ENCODE results near the gene NPBWR2.

NPBWR2 gene

GRCh38 chr20:64082126-64082731, 25.1 kb downstream of the NPBWR2 start:
- Histone ChIP-seq H3K27me3 (ENCODE audit: control insufficient read depth in 1 of 2, insufficient read depth in 2 of 2, low read length in 2 of 2) (peaks cover 18 to 30% of the 10 kb centered on the region in 2 donors), H3K27ac (ENCODE audit: low read length) (no peak overlapping the region), H3K4me1 (ENCODE audit: control insufficient read depth, insufficient read depth, low read length) (peaks cover 34% of the 10 kb centered on the region), H3K36me3 (ENCODE audit: control insufficient read depth in 2 of 2, insufficient read depth in 2 of 2, low read length in 2 of 2) (no peaks in the 10 kb centered on the region), H3K4me3 (ENCODE audit: low read length in 2 of 2) (no peak overlapping the region), H3K9me3 (ENCODE audit: control insufficient read depth in 2 of 2, low read length in 2 of 2) (no peaks in the 10 kb centered on the region), H3K9ac (ENCODE audit: low read length in 2 of 2) (no peak overlapping the region)

GRCh38 chr20:64081624-64081964, 25.8 kb downstream of the NPBWR2 start:
- peaks cover 18 to 30% of the 10 kb centered on the region in 2 donors for H3K27me3 ChIP-seq (ENCODE audit: control insufficient read depth in 1 of 2, insufficient read depth in 2 of 2, low read length in 2 of 2)
- no peaks in the 10 kb centered on the region for H3K36me3 ChIP-seq (ENCODE audit: control insufficient read depth in 2 of 2, insufficient read depth in 2 of 2, low read length in 2 of 2)
- H3K27ac ChIP-seq (ENCODE audit: low read length), result no peak overlapping the region
- H3K9ac ChIP-seq (ENCODE audit: low read length in 2 of 2), result no peak overlapping the region
- H3K4me3 ChIP-seq (ENCODE audit: low read length in 2 of 2), result no peak overlapping the region
- H3K9me3 ChIP-seq (ENCODE audit: control insufficient read depth in 2 of 2, low read length in 2 of 2), result no peaks in the 10 kb centered on the region
- H3K4me1 ChIP-seq (ENCODE audit: control insufficient read depth, insufficient read depth, low read length), result peaks cover 37% of the 10 kb centered on the region

GRCh38 chr20:64080813-64081623, 26.3 kb downstream of the NPBWR2 start:
- H3K9me3 ChIP-seq (ENCODE audit: control insufficient read depth in 2 of 2, low read length in 2 of 2), result no peaks in the 10 kb centered on the region
- no peak overlapping the region for H3K27ac ChIP-seq (ENCODE audit: low read length)
- H3K9ac ChIP-seq (ENCODE audit: low read length in 2 of 2), result no peak overlapping the region
- peak overlapping the region in 1 of 2 donors; percentile 74 for H3K4me3 ChIP-seq (ENCODE audit: low read length in 2 of 2)
- H3K27me3 ChIP-seq (ENCODE audit: control insufficient read depth in 1 of 2, insufficient read depth in 2 of 2, low read length in 2 of 2), result peaks cover 18 to 29% of the 10 kb centered on the region in 2 donors
- no peaks in the 10 kb centered on the region for H3K36me3 ChIP-seq (ENCODE audit: control insufficient read depth in 2 of 2, insufficient read depth in 2 of 2, low read length in 2 of 2)
- H3K4me1 ChIP-seq (ENCODE audit: control insufficient read depth, insufficient read depth, low read length), result peaks cover 37% of the 10 kb centered on the region

- no peaks in the 10 kb centered on the region for H3K36me3 ChIP-seq (ENCODE audit: control insufficient read depth in 2 of 2, insufficient read depth in 2 of 2, low read length in 2 of 2)
- peaks cover 37% of the 10 kb centered on the region for H3K4me1 ChIP-seq (ENCODE audit: control insufficient read depth, insufficient read depth, low read length)
- peaks cover 14 to 23% of the 10 kb centered on the region in 2 donors for H3K27me3 ChIP-seq (ENCODE audit: control insufficient read depth in 1 of 2, insufficient read depth in 2 of 2, low read length in 2 of 2)
- peak within 1 kb of the TSS; percentile 69 to 74 for H3K4me3 ChIP-seq (ENCODE audit: low read length in 2 of 2)
- H3K27ac ChIP-seq (ENCODE audit: low read length), result no peak within 1 kb of the TSS
- no peaks in the 10 kb centered on the region for H3K9me3 ChIP-seq (ENCODE audit: control insufficient read depth in 2 of 2, low read length in 2 of 2)
- peak within 1 kb of the TSS; percentile 42 to 71 for H3K9ac ChIP-seq (ENCODE audit: low read length in 2 of 2)
Measured at GRCh38 chr20:64080013-64080812, 27.2 kb downstream of the NPBWR2 start, which contains the start of gene OPRL1. Gene OPRL1 (plus strand): TSS chr20:64080082. CDS start chr20:64092721, 12,639 bp downstream.

GRCh38 chr20:64079273-64080012, 27.9 kb downstream of the NPBWR2 start, which contains the start of gene RGS19:
Gene RGS19 (minus strand): TSS chr20:64079518. CDS start chr20:64076886, 2,632 bp downstream.
- peaks cover 35% of the 10 kb centered on the region for H3K4me1 ChIP-seq (ENCODE audit: control insufficient read depth, insufficient read depth, low read length)
- H3K9me3 ChIP-seq (ENCODE audit: control insufficient read depth in 2 of 2, low read length in 2 of 2), result no peaks in the 10 kb centered on the region
- H3K27me3 ChIP-seq (ENCODE audit: control insufficient read depth in 1 of 2, insufficient read depth in 2 of 2, low read length in 2 of 2), result peaks cover 6 to 16% of the 10 kb centered on the region in 2 donors
- peak within 1 kb of the TSS; percentile 69 to 74 for H3K4me3 ChIP-seq (ENCODE audit: low read length in 2 of 2)
- H3K9ac ChIP-seq (ENCODE audit: low read length in 2 of 2), result peak within 1 kb of the TSS; percentile 42 to 71
- H3K27ac ChIP-seq (ENCODE audit: low read length), result no peak within 1 kb of the TSS
- H3K36me3 ChIP-seq (ENCODE audit: control insufficient read depth in 2 of 2, insufficient read depth in 2 of 2, low read length in 2 of 2), result no peaks in the 10 kb centered on the region

GRCh38 chr20:64078934-64079272, 28.5 kb downstream of the NPBWR2 start:
- H3K9ac ChIP-seq (ENCODE audit: low read length in 2 of 2), result peak overlapping the region; percentile 42 to 71
- H3K9me3 ChIP-seq (ENCODE audit: control insufficient read depth in 2 of 2, low read length in 2 of 2), result no peaks in the 10 kb centered on the region
- peak overlapping the region; percentile 69 to 74 for H3K4me3 ChIP-seq (ENCODE audit: low read length in 2 of 2)
- H3K4me1 ChIP-seq (ENCODE audit: control insufficient read depth, insufficient read depth, low read length), result peaks cover 30% of the 10 kb centered on the region
- H3K27ac ChIP-seq (ENCODE audit: low read length), result no peak overlapping the region
- no peaks in the 10 kb centered on the region for H3K36me3 ChIP-seq (ENCODE audit: control insufficient read depth in 2 of 2, insufficient read depth in 2 of 2, low read length in 2 of 2)
- H3K27me3 ChIP-seq (ENCODE audit: control insufficient read depth in 1 of 2, insufficient read depth in 2 of 2, low read length in 2 of 2), result peaks cover 3 to 11% of the 10 kb centered on the region in 2 donors

- peaks cover 23% of the 10 kb centered on the region for H3K4me1 ChIP-seq (ENCODE audit: control insufficient read depth, insufficient read depth, low read length)
- H3K9me3 ChIP-seq (ENCODE audit: control insufficient read depth in 2 of 2, low read length in 2 of 2), result no peaks in the 10 kb centered on the region
- no peaks in the 10 kb centered on the region for H3K36me3 ChIP-seq (ENCODE audit: control insufficient read depth in 2 of 2, insufficient read depth in 2 of 2, low read length in 2 of 2)
- H3K4me3 ChIP-seq (ENCODE audit: low read length in 2 of 2), result peak overlapping the region in 1 of 2 donors; percentile 74
- H3K27me3 ChIP-seq (ENCODE audit: control insufficient read depth in 1 of 2, insufficient read depth in 2 of 2, low read length in 2 of 2), result peaks cover 3 to 5% of the 10 kb centered on the region in 2 donors
- H3K9ac ChIP-seq (ENCODE audit: low read length in 2 of 2), result no peak overlapping the region
- H3K27ac ChIP-seq (ENCODE audit: low read length), result no peak overlapping the region
Measured at GRCh38 chr20:64077876-64078551, 29.4 kb downstream of the NPBWR2 start.

- Histone ChIP-seq H3K9me3 (ENCODE audit: control insufficient read depth in 2 of 2, low read length in 2 of 2) (no peaks in the 10 kb centered on the region), H3K36me3 (ENCODE audit: control insufficient read depth in 2 of 2, insufficient read depth in 2 of 2, low read length in 2 of 2) (peaks cover 0 to under 1% of the 10 kb centered on the region in 2 donors), H3K4me1 (ENCODE audit: control insufficient read depth, insufficient read depth, low read length) (peaks cover 19% of the 10 kb centered on the region), H3K9ac (ENCODE audit: low read length in 2 of 2) (no peak overlapping the region), H3K4me3 (ENCODE audit: low read length in 2 of 2) (peak overlapping the region in 1 of 2 donors; percentile 74), H3K27ac (ENCODE audit: low read length) (no peak overlapping the region), H3K27me3 (ENCODE audit: control insufficient read depth in 1 of 2, insufficient read depth in 2 of 2, low read length in 2 of 2) (peaks cover 0 to 4% of the 10 kb centered on the region in 2 donors)
Measured at GRCh38 chr20:64077541-64077875, 29.9 kb downstream of the NPBWR2 start.

- no peaks in the 10 kb centered on the region for H3K27me3 ChIP-seq (ENCODE audit: control insufficient read depth in 1 of 2, insufficient read depth in 2 of 2, low read length in 2 of 2)
- H3K36me3 ChIP-seq (ENCODE audit: control insufficient read depth in 2 of 2, insufficient read depth in 2 of 2, low read length in 2 of 2), result peaks cover 0 to 2% of the 10 kb centered on the region in 2 donors
- no peak overlapping the region for H3K27ac ChIP-seq (ENCODE audit: low read length)
- no peaks in the 10 kb centered on the region for H3K9me3 ChIP-seq (ENCODE audit: control insufficient read depth in 2 of 2, low read length in 2 of 2)
- H3K9ac ChIP-seq (ENCODE audit: low read length in 2 of 2), result no peak overlapping the region
- H3K4me1 ChIP-seq (ENCODE audit: control insufficient read depth, insufficient read depth, low read length), result peaks cover 19% of the 10 kb centered on the region
- no peak overlapping the region for H3K4me3 ChIP-seq (ENCODE audit: low read length in 2 of 2)
Measured at GRCh38 chr20:64077094-64077493, 30.3 kb downstream of the NPBWR2 start.
